ENCODE results near the gene TFB2M. TPM values are rescaled to one million over a fixed set of nuclear protein-coding genes. Genes with fewer than 3 reads are reported as not detected.

TFB2M gene
- polyA plus RNA-seq, 1 donor (not counting 4 experiments of a cell fraction or from before 2014, with no cell fraction given), result 28.6 TPM

GRCh38 chr1:246595146-246595545, 29.1 kb upstream of the TFB2M start:
- Histone ChIP-seq H3K4me1 (ENCODE audit: control insufficient read depth, extremely low read depth, insufficient read depth, low read length) (peaks cover 16% of the 10 kb centered on the region), H3K9me1 (ENCODE audit: control insufficient read depth, extremely low read depth, insufficient read depth, low read length) (no peaks in the 10 kb centered on the region), H3K36me3 (ENCODE audit: control insufficient read depth in 2 of 2, extremely low read depth in 1 of 2, insufficient read depth in 2 of 2, low read length in 2 of 2) (no peaks in the 10 kb centered on the region), H3K9me3 (ENCODE audit: control insufficient read depth, low read depth, low read length) (no peaks in the 10 kb centered on the region), H4K20me1 (ENCODE audit: control insufficient read depth, extremely low read depth, insufficient read depth, low read length) (no peaks in the 10 kb centered on the region), H3K27me3 (ENCODE audit: control insufficient read depth, extremely low read depth, insufficient read depth, low read length) (no peaks in the 10 kb centered on the region), H3K79me2 (ENCODE audit: control insufficient read depth, insufficient read depth, low read length) (peaks cover 11% of the 10 kb centered on the region), H3K9ac (ENCODE audit: control insufficient read depth, extremely low read depth, insufficient read depth, low read length) (peak overlapping the region; percentile 34), H2AFZ (ENCODE audit: control insufficient read depth, low read length) (no peak overlapping the region), H3K4me2 (ENCODE audit: control insufficient read depth, extremely low read depth, insufficient read depth, low read depth, low read length) (peak overlapping the region; percentile 50), H3K4me3 (ENCODE audit: control insufficient read depth in 2 of 3, extremely low read depth in 1 of 3, insufficient read depth in 2 of 3, low read depth in 1 of 3, low read length in 3 of 3) (no peak overlapping the region), H3K27ac (ENCODE audit: control insufficient read depth, insufficient read depth, low read length) (peak overlapping the region; percentile 79)
- FAIRE-seq, result no peak
- TF ChIP-seq EZH2 (IDR thresholded peaks at IDR 0.05; ENCODE audit: low read length), result no peak
- DNase-seq (ENCODE audit: low read depth, low spot score), result no peak
- dilution Hi-C loops (cut with MboI; ENCODE audit: extremely low pct_ligation_motif_present, low sequenced_read_pairs), result no loop called here

- no peak for FAIRE-seq
- Histone ChIP-seq H3K9me1 (ENCODE audit: control insufficient read depth, extremely low read depth, insufficient read depth, low read length) (no peaks in the 10 kb centered on the region), H3K27me3 (ENCODE audit: control insufficient read depth, extremely low read depth, insufficient read depth, low read length) (no peaks in the 10 kb centered on the region), H3K27ac (ENCODE audit: control insufficient read depth, insufficient read depth, low read length) (no peak overlapping the region), H3K9ac (ENCODE audit: control insufficient read depth, extremely low read depth, insufficient read depth, low read length) (no peak overlapping the region), H3K36me3 (ENCODE audit: control insufficient read depth in 2 of 2, extremely low read depth in 1 of 2, insufficient read depth in 2 of 2, low read length in 2 of 2) (no peaks in the 10 kb centered on the region), H3K79me2 (ENCODE audit: control insufficient read depth, insufficient read depth, low read length) (peaks cover 4% of the 10 kb centered on the region), H2AFZ (ENCODE audit: control insufficient read depth, low read length) (no peak overlapping the region), H3K4me1 (ENCODE audit: control insufficient read depth, extremely low read depth, insufficient read depth, low read length) (peaks cover 21% of the 10 kb centered on the region), H4K20me1 (ENCODE audit: control insufficient read depth, extremely low read depth, insufficient read depth, low read length) (no peaks in the 10 kb centered on the region), H3K4me3 (ENCODE audit: control insufficient read depth in 2 of 3, extremely low read depth in 1 of 3, insufficient read depth in 2 of 3, low read depth in 1 of 3, low read length in 3 of 3) (no peak overlapping the region), H3K4me2 (ENCODE audit: control insufficient read depth, extremely low read depth, insufficient read depth, low read depth, low read length) (no peak overlapping the region), H3K9me3 (ENCODE audit: control insufficient read depth, low read depth, low read length) (no peaks in the 10 kb centered on the region)
- no peak for DNase-seq (ENCODE audit: low read depth, low spot score)
- TF ChIP-seq EZH2 (IDR thresholded peaks at IDR 0.05; ENCODE audit: low read length) (no peak), CTCF (optimal IDR thresholded peaks at IDR 0.05 in 1 of 3, IDR thresholded peaks at IDR 0.05 in 1 of 3, conservative IDR thresholded peaks at IDR 0.05 in 1 of 3; ENCODE audit: extremely low read depth in 1 of 3, insufficient read depth in 2 of 3, low read length in 3 of 3) (no peak)
- dilution Hi-C loops (cut with MboI; ENCODE audit: extremely low pct_ligation_motif_present, low sequenced_read_pairs), result no loop called here
These were observed 26.6 kb upstream of the TFB2M start for GRCh38 chr1:246592695-246593094.

DNA sequence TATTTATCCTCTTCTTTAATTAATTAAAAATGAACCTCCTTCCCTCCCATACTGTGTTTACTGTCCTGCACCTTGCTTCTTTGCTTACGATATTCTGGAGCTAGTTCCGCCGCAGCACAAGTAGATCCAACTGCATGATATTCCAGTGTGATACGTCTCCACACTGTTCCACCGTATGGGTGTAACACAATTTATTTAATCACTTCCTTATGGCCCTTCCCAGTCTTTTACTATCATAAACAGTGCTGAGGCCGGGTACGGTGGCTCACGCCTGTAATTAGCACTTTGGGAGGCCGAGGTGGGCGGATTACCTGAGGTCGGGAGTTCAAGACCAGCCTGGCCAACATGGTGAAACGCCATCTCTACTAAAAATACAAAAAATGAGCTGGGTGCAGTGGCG, 25.9 kb upstream of the TFB2M start:
- H3K4me3 ChIP-seq (ENCODE audit: control insufficient read depth in 2 of 3, extremely low read depth in 1 of 3, insufficient read depth in 2 of 3, low read depth in 1 of 3, low read length in 3 of 3), result no peak overlapping the region
- no peaks in the 10 kb centered on the region for H4K20me1 ChIP-seq (ENCODE audit: control insufficient read depth, extremely low read depth, insufficient read depth, low read length)
- H3K79me2 ChIP-seq (ENCODE audit: control insufficient read depth, insufficient read depth, low read length), result peaks cover 4% of the 10 kb centered on the region
- no peak for TF ChIP-seq EZH2 (IDR thresholded peaks at IDR 0.05; ENCODE audit: low read length)
- TF ChIP-seq CTCF (optimal IDR thresholded peaks at IDR 0.05 in 1 of 3, IDR thresholded peaks at IDR 0.05 in 1 of 3, conservative IDR thresholded peaks at IDR 0.05 in 1 of 3; ENCODE audit: extremely low read depth in 1 of 3, insufficient read depth in 2 of 3, low read length in 3 of 3), result no peak
- dilution Hi-C loops (cut with MboI; ENCODE audit: extremely low pct_ligation_motif_present, low sequenced_read_pairs), result no loop called here
- no peak overlapping the region for H2AFZ ChIP-seq (ENCODE audit: control insufficient read depth, low read length)
- DNase-seq (ENCODE audit: low read depth, low spot score), result no peak
- no peaks in the 10 kb centered on the region for H3K36me3 ChIP-seq (ENCODE audit: control insufficient read depth in 2 of 2, extremely low read depth in 1 of 2, insufficient read depth in 2 of 2, low read length in 2 of 2)
- no peak overlapping the region for H3K4me2 ChIP-seq (ENCODE audit: control insufficient read depth, extremely low read depth, insufficient read depth, low read depth, low read length)
- no peak for FAIRE-seq
- no peaks in the 10 kb centered on the region for H3K27me3 ChIP-seq (ENCODE audit: control insufficient read depth, extremely low read depth, insufficient read depth, low read length)
- no peak overlapping the region for H3K9ac ChIP-seq (ENCODE audit: control insufficient read depth, extremely low read depth, insufficient read depth, low read length)
- no peak overlapping the region for H3K27ac ChIP-seq (ENCODE audit: control insufficient read depth, insufficient read depth, low read length)
- H3K9me3 ChIP-seq (ENCODE audit: control insufficient read depth, low read depth, low read length), result no peaks in the 10 kb centered on the region
- H3K4me1 ChIP-seq (ENCODE audit: control insufficient read depth, extremely low read depth, insufficient read depth, low read length), result peaks cover 21% of the 10 kb centered on the region
- H3K9me1 ChIP-seq (ENCODE audit: control insufficient read depth, extremely low read depth, insufficient read depth, low read length), result no peaks in the 10 kb centered on the region
